HCT116 (cell line): ENCODE results near the gene OR1D2. TPM values are rescaled to one million over a fixed set of nuclear protein-coding genes. Genes with fewer than 3 reads are reported as not detected.

Source experiments
- ATAC-seq: fragments of 200-7000 bp; cut with Tn5 transposase; 2 replicates; pipeline ENCODE4 v1.9.1; 2020; ENCODE audit warnings: mild to moderate bottlenecking, moderate library complexity
- BruUV-seq: library from RNA; stranded (reverse); fragments of 400-500 nt; replicated peaks from 2 replicates; lab custom pipeline; 2021; lab: Mats Ljungman, UMichigan
- CTCF ChIA-PET: fragments of 300-600 bp; sonication (Branson Sonifier 250); formaldehyde crosslinking; loops from one replicate; lab custom pipeline; 2021; ENCODE audit warnings: antibody characterized with exemption; lab: Charles Lee
- POLR2A ChIA-PET: fragments of 300-600, 350-600 bp; sonication (Branson Sonifier 250); formaldehyde crosslinking; loops from one replicate; lab custom pipeline; 2021; ENCODE audit warnings: antibody characterized with exemption; lab: Charles Lee
- RAD21 ChIA-PET, 2 experiments: fragments of 300-600 bp; sonication (Branson Sonifier 250); formaldehyde crosslinking; loops; one replicate each; lab custom pipeline; 2023; ENCODE audit warnings: low total read pairs in 2 of 2; ENCODE audit not compliant: uncharacterized antibody in 2 of 2, unreplicated experiment in 2 of 2, low non-redundant PET in 1 of 2; lab: Charles Lee
- DNase-seq: peaks from one replicate; pipeline ENCODE4 v3.0.0-alpha.2; 2010; ENCODE audit warnings: low read depth, low spot score
- H2AFZ ChIP-seq: fragments of 200-600 bp; shearing (Covaris generic), sonication (generic); 2 replicates; pipeline ENCODE4 v1.6.1; 2017; ENCODE audit warnings: low read depth, mixed run types, mixed read lengths, antibody characterized with exemption, low read length; ENCODE audit not compliant: poor library complexity, severe bottlenecking
- H3K27ac ChIP-seq: 2 replicates; pipeline ENCODE4 v1.5.1; 2012; ENCODE audit warnings: low read depth, low read length
- H3K27me3 ChIP-seq: fragments of 200-600 bp; sonication (generic); 2 replicates; pipeline ENCODE4 v1.6.1; 2016; ENCODE audit warnings: mixed run types, low read length, mixed read lengths; ENCODE audit not compliant: insufficient read depth
- H3K36me3 ChIP-seq, 2 experiments: fragments of 200-500 bp in 1 of 2; fragments of 200-600 bp in 1 of 2; sonication (Bioruptor generic) in 1 of 2; sonication (generic) in 1 of 2; 2 replicates each; pipeline versions ENCODE4 v1.5.1 to v1.6.1; 2014 to 2016; ENCODE audit warnings: low read length in 2 of 2, inconsistent platforms in 1 of 2, mixed read lengths in 1 of 2, mixed run types in 1 of 2; ENCODE audit not compliant: insufficient read depth in 2 of 2, control insufficient read depth in 1 of 2
- H3K4me1 ChIP-seq, 2 experiments: fragments of 200-600 bp in 1 of 2; sonication (generic) in 1 of 2; 2 replicates each; pipeline versions ENCODE4 v1.5.1 to v1.6.1; 2012 to 2017; ENCODE audit warnings: low read length in 2 of 2, inconsistent platforms in 1 of 2, mild to moderate bottlenecking in 1 of 2, mixed read lengths in 1 of 2, mixed run types in 1 of 2, moderate library complexity in 1 of 2; ENCODE audit not compliant: insufficient read depth in 2 of 2, control insufficient read depth in 1 of 2
- H3K4me2 ChIP-seq: fragments of 200-600 bp; sonication (generic); 2 replicates; pipeline ENCODE4 v1.6.1; 2017; ENCODE audit warnings: mixed run types, low read length, mixed read lengths
- H3K4me3 ChIP-seq, 2 experiments: fragments of 200-600 bp in 1 of 2; sonication (generic) in 1 of 2; replicated peaks in 1 of 2; 2 replicates each; pipeline ENCODE4 v1.5.1; 2011 to 2016; ENCODE audit warnings: low read length in 2 of 2, control low read depth in 1 of 2, low read depth in 1 of 2, mild to moderate bottlenecking in 1 of 2, mixed read lengths in 1 of 2, mixed run types in 1 of 2
- H3K79me2 ChIP-seq: fragments of 200-600 bp; sonication (generic); 2 replicates; pipeline ENCODE4 v1.6.1; 2017; ENCODE audit warnings: mild to moderate bottlenecking, mixed run types, low read length, moderate library complexity, mixed read lengths; ENCODE audit not compliant: insufficient read depth
- H3K9ac ChIP-seq: fragments of 200-600 bp; sonication (generic); 2 replicates; pipeline ENCODE4 v1.6.1; 2016; ENCODE audit warnings: low read length, mixed read lengths
- H3K9me2 ChIP-seq: fragments of 200-600 bp; sonication (generic), shearing (Covaris generic); 2 replicates; pipeline ENCODE4 v1.6.1; 2017; ENCODE audit warnings: mixed run types, mild to moderate bottlenecking, moderate library complexity; ENCODE audit not compliant: insufficient read depth
- H3K9me3 ChIP-seq, 2 experiments: fragments of 200-500 bp in 1 of 2; fragments of 200-600 bp in 1 of 2; sonication (Bioruptor generic) in 1 of 2; sonication (generic) in 1 of 2; 2 replicates each; pipeline ENCODE4 v1.6.1; 2014 to 2017; ENCODE audit warnings: low read length in 2 of 2, mixed read lengths in 2 of 2, inconsistent platforms in 1 of 2, low read depth in 1 of 2, mild to moderate bottlenecking in 1 of 2, mixed run types in 1 of 2, moderate library complexity in 1 of 2; ENCODE audit not compliant: control insufficient read depth in 1 of 2, insufficient read depth in 1 of 2
- H4K20me1 ChIP-seq: fragments of 200-600 bp; sonication (generic), shearing (Covaris generic); 2 replicates; pipeline ENCODE4 v1.6.1; 2017; ENCODE audit warnings: mixed run types, mild to moderate bottlenecking, moderate library complexity; ENCODE audit not compliant: insufficient read depth
- CBX3 ChIP-seq: IDR thresholded peaks from 2 replicates; pipeline ENCODE4 v1.6.1; 2012; ENCODE audit warnings: low read depth
- CEBPB ChIP-seq: IDR thresholded peaks from 2 replicates; pipeline ENCODE4 v1.6.1; 2012; ENCODE audit warnings: low read depth
- EGR1 ChIP-seq: IDR thresholded peaks from 2 replicates; pipeline ENCODE4 v1.6.1; 2012; ENCODE audit warnings: low read depth
- ELF1 ChIP-seq: IDR thresholded peaks from 2 replicates; pipeline ENCODE4 v1.6.1; 2012; ENCODE audit warnings: low read depth, borderline replicate concordance
- EZH2 ChIP-seq: fragments of 200-600 bp; sonication (generic); IDR thresholded peaks from 2 replicates; pipeline ENCODE4 v1.6.1; 2017; ENCODE audit warnings: antibody characterized with exemption, mixed run types
- EZH2phosphoT487 ChIP-seq: fragments of 200-600 bp; IDR thresholded peaks from 2 replicates; pipeline ENCODE4 v1.6.1; 2018; ENCODE audit warnings: antibody characterized with exemption, borderline replicate concordance
- FOSL1 ChIP-seq: IDR thresholded peaks from 2 replicates; pipeline ENCODE4 v1.6.1; 2012; ENCODE audit warnings: low read depth
- JUND ChIP-seq: IDR thresholded peaks from 2 replicates; pipeline ENCODE4 v1.6.1; 2012
- MAX ChIP-seq: IDR thresholded peaks from 2 replicates; pipeline ENCODE4 v1.6.1; 2012
- POLR2A ChIP-seq: IDR thresholded peaks from 2 replicates; pipeline ENCODE4 v1.7.0; 2011; ENCODE audit warnings: borderline replicate concordance; ENCODE audit not compliant: insufficient read depth, insufficient read length; ENCODE audit errors: extremely low read depth
- POLR2AphosphoS5 ChIP-seq: IDR thresholded peaks from 2 replicates; pipeline ENCODE4 v1.6.1; 2011; ENCODE audit warnings: mild to moderate bottlenecking, low read depth, low read length, moderate library complexity
- RAD21 ChIP-seq: IDR thresholded peaks from 2 replicates; pipeline ENCODE4 v1.6.1; 2012; ENCODE audit warnings: low read depth, mild to moderate bottlenecking
- SIN3A ChIP-seq: IDR thresholded peaks from 2 replicates; pipeline ENCODE4 v1.6.1; 2012; ENCODE audit warnings: low read depth
- SP1 ChIP-seq: IDR thresholded peaks from 2 replicates; pipeline ENCODE4 v1.6.1; 2012; ENCODE audit warnings: low read depth
- SRF ChIP-seq: IDR thresholded peaks from 2 replicates; pipeline ENCODE4 v1.6.1; 2012; ENCODE audit warnings: low read depth
- TCF7L2 ChIP-seq: IDR thresholded peaks from 2 replicates; pipeline ENCODE4 v1.7.0; 2011; ENCODE audit warnings: borderline replicate concordance, inconsistent platforms; ENCODE audit not compliant: insufficient read depth, insufficient read length; ENCODE audit errors: extremely low read depth
- YY1 ChIP-seq: IDR thresholded peaks from 2 replicates; pipeline ENCODE4 v1.6.1; 2011; ENCODE audit warnings: low read length, low read depth, moderate library complexity, mild to moderate bottlenecking; ENCODE audit not compliant: insufficient replicate concordance; ENCODE audit errors: extremely low read depth
- ZBTB33 ChIP-seq: IDR thresholded peaks from 2 replicates; pipeline ENCODE4 v1.6.1; 2011; ENCODE audit warnings: mild to moderate bottlenecking, low read length, moderate library complexity; ENCODE audit not compliant: insufficient replicate concordance; ENCODE audit errors: extremely low read depth
- ZFX ChIP-seq: fragments of 450-650 bp; IDR thresholded peaks from 2 replicates; pipeline ENCODE4 v1.6.1; 2017
- ZNF274 ChIP-seq: fragments of 200-500 bp; sonication (Bioruptor generic); IDR thresholded peaks from 2 replicates; pipeline ENCODE4 v1.6.1; 2014; ENCODE audit warnings: mild to moderate bottlenecking, low read depth, low read length, inconsistent platforms
- intact Hi-C: fragments of 100-400 bp; cut with micrococcal nuclease; formaldehyde crosslinking; loops from 2 replicates; pipeline ENCODE4 v1.10.0; 2022
- total RNA-seq: library from RNA; stranded (reverse); gene quantifications from one replicate; pipeline ENCODE4 v1.2.1, GENCODE V29; 2021; ENCODE audit not compliant: unreplicated experiment
- TF ChIP-seq, protein P1 (sequence below): IDR thresholded peaks from 2 replicates; pipeline ENCODE4 v1.6.1; 2012; ENCODE audit warnings: low read depth
- TF ChIP-seq, protein P2 (sequence below): IDR thresholded peaks from 2 replicates; pipeline ENCODE4 v1.6.1; 2012

Gene OR1D2
- total RNA-seq, 1 experiment from 2014 or later: not detected

- no peaks in the 10 kb centered on the region for H4K20me1 ChIP-seq
- peak overlapping the region; percentile 47; the same call in 1 of the 2 replicates for H3K27ac ChIP-seq
- peak; percentile 99 for ATAC-seq
- peak; percentile 98 for DNase-seq
- peaks cover 0 to 6% of the 10 kb centered on the region in 2 experiments; a peak in 2 of 4 replicates for H3K9me3 ChIP-seq
- peak overlapping the region; percentile 60 for H3K9ac ChIP-seq
- peak overlapping the region; percentile 92 for H3K4me2 ChIP-seq
- CTCF ChIA-PET: interaction anchor here (0.8 to 1.9 kb wide), 10 partner anchors 9 to 797 kb away, joined by 3 to 22 read pairs (median 4); partner anchors contain the start of genes CTNS, NCBP3 and SHPK
- RAD21 ChIA-PET: no interaction called here
- H3K4me1 ChIP-seq: peaks cover 5 to 17% of the 10 kb centered on the region in 2 experiments; a peak in 3 of 4 replicates
- no peaks in the 10 kb centered on the region for H3K36me3 ChIP-seq
- peak overlapping the region; percentile 70 to 71 for H3K4me3 ChIP-seq
- H3K79me2 ChIP-seq: no peaks in the 10 kb centered on the region
- peak overlapping the region; percentile 95 for H2AFZ ChIP-seq
- intact Hi-C loops: loop anchor here (5.0 to 10.0 kb wide), 2 partner anchors 486 to 598 kb away; no protein-coding TSS in a partner anchor
- no peaks in the 10 kb centered on the region for H3K9me2 ChIP-seq
- BruUV-seq: no TSS peak
- POLR2A ChIA-PET: no interaction called here
- no peaks in the 10 kb centered on the region for H3K27me3 ChIP-seq
- TF ChIP-seq CBX3 (peak; percentile 78), SP1 (peak; percentile 98), ZFX (no peak), ZBTB33 (no peak), EGR1 (no peak), FOSL1 (no peak), MAX (no peak), TCF7L2 (no peak), CEBPB (no peak), SRF (no peak), YY1 (peak; percentile 41), POLR2AphosphoS5 (peak; percentile 75), EZH2phosphoT487 (no peak), ZNF274 (no peak), RAD21 (peak; percentile 96), ELF1 (no peak), EZH2 (no peak), POLR2A (peak; percentile 28), JUND (no peak), SIN3A (no peak)
- TF ChIP-seq, protein P1, sequence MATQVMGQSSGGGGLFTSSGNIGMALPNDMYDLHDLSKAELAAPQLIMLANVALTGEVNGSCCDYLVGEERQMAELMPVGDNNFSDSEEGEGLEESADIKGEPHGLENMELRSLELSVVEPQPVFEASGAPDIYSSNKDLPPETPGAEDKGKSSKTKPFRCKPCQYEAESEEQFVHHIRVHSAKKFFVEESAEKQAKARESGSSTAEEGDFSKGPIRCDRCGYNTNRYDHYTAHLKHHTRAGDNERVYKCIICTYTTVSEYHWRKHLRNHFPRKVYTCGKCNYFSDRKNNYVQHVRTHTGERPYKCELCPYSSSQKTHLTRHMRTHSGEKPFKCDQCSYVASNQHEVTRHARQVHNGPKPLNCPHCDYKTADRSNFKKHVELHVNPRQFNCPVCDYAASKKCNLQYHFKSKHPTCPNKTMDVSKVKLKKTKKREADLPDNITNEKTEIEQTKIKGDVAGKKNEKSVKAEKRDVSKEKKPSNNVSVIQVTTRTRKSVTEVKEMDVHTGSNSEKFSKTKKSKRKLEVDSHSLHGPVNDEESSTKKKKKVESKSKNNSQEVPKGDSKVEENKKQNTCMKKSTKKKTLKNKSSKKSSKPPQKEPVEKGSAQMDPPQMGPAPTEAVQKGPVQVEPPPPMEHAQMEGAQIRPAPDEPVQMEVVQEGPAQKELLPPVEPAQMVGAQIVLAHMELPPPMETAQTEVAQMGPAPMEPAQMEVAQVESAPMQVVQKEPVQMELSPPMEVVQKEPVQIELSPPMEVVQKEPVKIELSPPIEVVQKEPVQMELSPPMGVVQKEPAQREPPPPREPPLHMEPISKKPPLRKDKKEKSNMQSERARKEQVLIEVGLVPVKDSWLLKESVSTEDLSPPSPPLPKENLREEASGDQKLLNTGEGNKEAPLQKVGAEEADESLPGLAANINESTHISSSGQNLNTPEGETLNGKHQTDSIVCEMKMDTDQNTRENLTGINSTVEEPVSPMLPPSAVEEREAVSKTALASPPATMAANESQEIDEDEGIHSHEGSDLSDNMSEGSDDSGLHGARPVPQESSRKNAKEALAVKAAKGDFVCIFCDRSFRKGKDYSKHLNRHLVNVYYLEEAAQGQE: no peak
- TF ChIP-seq, protein P2, sequence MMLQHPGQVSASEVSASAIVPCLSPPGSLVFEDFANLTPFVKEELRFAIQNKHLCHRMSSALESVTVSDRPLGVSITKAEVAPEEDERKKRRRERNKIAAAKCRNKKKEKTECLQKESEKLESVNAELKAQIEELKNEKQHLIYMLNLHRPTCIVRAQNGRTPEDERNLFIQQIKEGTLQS: no peak
These were observed 55.3 kb downstream of the OR1D2 start for GRCh38 chr17:3048727-3049471.
